ENCODE data around the gene AGBL1.
A peak's percentile ranks its signal among the peaks of the same experiment; 100 is the strongest.

The AGBL1 gene

DNA sequence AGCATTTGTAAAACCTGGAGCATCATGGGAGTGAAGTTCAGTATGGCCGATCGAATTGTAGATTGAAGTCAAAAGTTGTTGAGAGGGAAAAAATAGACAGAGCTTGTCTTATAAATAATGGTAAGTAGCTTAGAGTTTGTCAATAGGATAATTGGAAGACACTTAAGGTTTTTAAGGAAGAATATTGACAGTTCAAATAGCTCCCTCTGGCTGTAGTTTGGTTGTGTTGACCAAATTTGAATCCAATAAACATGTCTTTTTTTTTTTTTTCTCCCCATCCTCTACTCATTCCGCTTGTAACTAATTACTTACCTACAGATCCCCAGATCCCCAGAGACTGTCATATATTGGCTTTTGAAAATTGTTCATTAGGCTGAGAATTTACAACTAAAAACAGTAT, 677.0 kb downstream of the AGBL1 start:
- DNase-seq, result no peak

DNA sequence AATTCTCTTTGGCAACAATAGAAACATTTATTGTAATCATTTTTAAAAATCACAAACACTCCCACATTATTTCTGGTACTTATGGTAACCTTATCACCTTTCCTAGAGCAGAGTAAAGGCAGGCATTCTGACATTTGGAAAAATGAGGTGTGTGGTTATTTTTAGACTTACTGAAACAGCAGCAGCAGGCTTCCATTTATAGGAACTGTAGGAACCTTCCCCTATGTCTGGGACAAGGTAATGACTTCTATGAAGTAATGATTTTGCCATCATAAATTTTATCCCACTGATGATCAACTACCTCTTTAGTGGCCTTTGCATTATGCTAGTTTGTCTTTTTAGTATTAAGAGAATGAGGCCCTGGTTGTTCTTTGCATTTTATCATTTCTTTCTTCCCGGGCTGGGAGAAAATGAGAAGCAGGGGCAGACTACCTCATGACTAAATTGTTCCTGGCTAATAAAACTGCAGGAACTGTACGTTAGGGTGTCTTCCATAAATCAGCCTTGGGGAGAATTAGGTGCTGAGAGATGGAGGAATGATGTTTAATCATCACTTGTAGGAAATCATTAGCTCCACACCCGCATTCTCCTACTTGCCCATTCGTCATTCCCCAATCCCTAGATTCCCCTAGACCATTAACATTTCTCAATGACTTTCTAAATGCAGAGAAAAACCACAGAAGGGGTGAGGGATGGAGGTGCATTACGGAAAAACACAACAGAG, 680.3 kb downstream of the AGBL1 start:
- DNase-seq, result no peak

GRCh38 chr15:86762874-86763273, 683.2 kb downstream of the AGBL1 start:
- no peak for DNase-seq

- no peak for DNase-seq
Observed at GRCh38 chr15:86764021-86764420, 684.4 kb downstream of the AGBL1 start.

GRCh38 chr15:86765281-86765680, 685.6 kb downstream of the AGBL1 start:
- DNase-seq, result no peak

GRCh38 chr15:86772369-86773059, 692.8 kb downstream of the AGBL1 start:
- DNase-seq, result no peak

DNA sequence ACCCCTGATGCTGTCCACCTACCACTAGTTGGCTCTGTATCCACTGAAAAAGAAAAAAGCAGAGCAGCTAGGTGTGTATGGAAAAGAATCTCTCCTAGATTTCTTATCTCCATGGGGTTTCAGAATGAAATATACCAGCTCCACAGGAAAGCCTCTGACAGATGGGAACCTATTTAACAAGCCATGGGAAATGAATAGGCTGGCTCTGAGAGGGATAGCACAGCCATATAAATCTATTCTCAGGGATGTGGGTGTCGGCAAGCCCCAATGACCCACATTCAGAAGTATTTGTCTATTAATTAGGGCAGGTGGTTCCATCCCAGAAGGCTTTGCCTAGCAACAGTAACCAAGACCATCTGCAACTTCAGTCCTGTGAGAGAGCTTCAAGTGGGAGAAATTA, 694.1 kb downstream of the AGBL1 start:
- DNase-seq, result no peak

GRCh38 chr15:86776145-86776544, 696.5 kb downstream of the AGBL1 start:
- DNase-seq, result no peak

- no peak for DNase-seq
Observed at GRCh38 chr15:86796521-86796920, 716.9 kb downstream of the AGBL1 start.

GRCh38 chr15:86797135-86797534, 717.5 kb downstream of the AGBL1 start:
- no peak for DNase-seq

GRCh38 chr15:86799226-86799625, 719.6 kb downstream of the AGBL1 start:
- DNase-seq, result no peak

- no peak for DNase-seq
Observed at GRCh38 chr15:86802244-86802643, 722.6 kb downstream of the AGBL1 start.

DNA sequence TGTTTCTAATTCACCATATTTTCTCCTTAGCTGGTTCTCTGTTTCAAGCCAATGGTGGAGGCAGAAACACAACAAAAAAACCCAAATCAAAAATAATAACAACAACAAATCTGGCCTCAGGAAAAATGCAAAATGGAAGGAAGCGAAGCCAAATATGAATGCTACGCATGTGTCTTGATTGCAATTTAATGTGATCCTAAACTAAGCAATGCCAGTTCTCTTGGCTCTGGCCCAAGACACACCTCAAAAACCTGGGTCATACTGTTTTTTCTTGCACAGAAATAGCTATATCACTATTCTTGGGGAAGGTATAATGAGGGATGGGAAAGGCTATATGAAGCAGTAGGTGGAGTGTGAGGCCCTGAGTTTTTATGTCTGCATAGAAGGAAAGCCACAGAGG, 724.7 kb downstream of the AGBL1 start:
- no peak for DNase-seq

DNA sequence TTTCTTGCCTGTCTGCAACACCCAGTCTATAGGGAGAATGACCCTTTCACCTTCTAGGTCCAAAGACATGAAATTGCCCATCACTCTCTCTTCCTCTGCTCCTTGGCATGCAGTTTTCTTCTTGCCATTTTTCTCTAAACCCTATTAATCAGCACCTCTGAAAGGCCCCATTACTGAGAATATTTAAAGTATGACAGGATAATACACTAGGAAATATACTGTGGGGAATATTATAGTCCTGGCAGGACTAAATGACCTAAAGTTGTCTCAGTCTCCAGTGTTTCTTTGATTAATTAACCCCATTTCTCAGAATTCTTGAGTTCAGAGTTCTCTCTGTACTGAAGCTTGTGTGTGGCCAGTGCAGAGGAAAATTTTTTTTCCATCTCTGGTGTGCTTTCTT, 730.7 kb downstream of the AGBL1 start:
- DNase-seq, result no peak

DNA sequence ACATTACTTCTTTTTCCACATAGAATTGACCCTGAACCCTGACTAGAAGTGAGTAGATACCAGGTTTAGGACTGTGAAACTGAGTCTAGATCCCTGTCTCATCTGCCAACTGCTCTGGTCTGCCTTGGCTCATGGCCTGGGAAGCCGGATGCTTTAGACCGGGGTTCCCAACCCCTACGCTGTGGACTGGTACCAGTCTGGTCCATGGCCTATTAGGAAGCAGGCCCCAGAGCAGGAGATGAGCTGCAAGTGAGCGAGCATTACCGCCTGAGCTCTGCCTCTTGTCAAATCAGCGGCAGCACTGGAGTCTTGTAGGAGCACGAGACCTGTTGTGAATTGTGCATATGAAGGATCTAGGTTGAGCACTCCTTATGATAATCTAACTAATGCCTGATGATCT, 734.2 kb downstream of the AGBL1 start:
- DNase-seq, result no peak

DNA sequence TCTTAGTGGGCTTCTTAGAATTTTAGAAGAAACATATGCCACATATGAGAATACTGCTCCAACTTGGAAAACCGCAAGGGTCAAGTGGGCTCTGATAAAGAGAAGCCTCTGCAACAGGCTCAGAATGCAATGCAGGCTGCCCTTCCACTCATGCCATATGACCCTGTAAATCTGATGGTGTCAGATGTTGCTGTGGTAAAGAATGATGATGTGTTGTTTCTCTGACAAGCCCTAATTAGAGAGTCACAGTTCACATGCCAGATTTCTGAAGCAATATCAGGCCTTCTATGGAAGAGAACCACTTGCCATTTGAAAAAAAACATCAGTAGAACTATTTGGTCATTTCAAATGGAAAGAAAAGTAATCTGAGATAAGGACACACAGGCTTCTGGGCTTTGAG, 749.6 kb downstream of the AGBL1 start:
- no peak for DNase-seq

DNA sequence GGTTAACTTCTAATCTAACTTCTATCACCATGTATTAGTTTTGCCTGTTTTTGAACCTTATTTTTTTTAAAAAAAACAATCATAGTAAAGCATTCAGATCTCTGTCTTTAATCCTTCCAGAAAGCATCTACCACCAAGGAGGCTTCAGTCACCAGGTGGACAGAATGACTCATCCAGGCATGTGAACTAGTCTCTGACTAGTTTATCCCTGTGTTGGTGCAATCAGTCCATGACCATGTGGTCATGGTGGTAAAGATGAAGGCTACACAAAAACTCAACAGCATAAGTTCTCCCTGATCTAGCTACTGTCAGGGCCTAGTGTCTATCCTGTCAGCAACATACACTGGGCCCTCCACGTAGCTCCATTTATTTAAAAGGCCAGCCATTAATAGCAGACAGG, 750.6 kb downstream of the AGBL1 start:
- DNase-seq, result no peak

DNA sequence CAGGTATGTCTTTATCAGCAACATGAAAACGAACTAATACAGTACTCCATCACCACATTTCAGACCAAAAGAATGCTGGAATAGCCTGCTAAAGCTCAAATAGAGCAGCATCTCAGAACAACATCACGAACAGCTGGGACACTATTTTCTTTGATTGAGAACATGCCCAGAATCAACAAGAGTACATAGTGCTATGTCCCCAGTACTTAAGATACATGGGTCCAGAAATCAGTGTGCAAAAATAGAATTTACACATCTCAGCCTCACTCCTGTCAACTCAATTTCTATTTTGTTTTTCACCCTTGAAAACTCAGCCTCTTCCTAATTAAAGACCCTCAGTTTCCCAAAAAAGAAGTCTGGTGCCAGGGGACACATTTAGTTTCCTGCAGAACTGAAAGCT, 753.9 kb downstream of the AGBL1 start:
- DNase-seq, result no peak

DNA sequence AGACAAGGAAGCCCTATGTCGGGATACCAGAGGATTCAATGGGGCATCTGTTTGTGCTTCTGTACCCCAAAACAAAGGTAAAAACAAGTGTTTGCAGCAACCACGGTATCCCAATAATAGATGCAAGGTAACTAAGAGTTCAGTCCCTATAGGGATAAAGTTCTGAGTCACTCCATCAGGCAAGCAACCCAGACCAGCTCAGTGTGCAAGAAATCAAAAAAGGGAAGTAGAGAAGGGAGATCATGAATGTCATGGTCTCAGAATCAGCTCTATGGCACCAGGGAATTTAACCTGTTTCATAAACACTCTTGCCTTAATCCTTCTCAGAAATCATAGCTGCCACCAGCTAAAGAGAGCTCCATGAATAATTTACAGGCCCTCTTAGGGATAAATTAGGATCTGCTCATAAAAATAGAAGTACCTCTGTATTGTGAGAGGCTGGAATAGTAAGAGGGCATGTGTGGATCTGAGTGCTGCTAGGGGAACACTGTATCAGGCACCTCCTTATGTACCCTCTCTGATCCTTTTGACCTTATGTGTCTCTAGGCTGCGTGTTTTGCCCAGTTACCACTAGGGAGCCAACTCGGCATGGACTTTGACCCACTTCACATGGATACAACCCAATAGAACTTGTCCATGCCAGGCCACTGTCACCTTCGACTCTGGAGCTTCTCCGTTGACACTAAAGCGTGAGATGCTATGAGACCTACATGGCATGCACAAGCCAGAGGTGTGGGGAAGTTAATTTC, 754.6 kb downstream of the AGBL1 start:
- no peak for DNase-seq

GRCh38 chr15:86837294-86838061, 757.8 kb downstream of the AGBL1 start:
- DNase-seq, result peak; percentile 9

GRCh38 chr15:86839502-86839901, 759.8 kb downstream of the AGBL1 start:
- DNase-seq, result no peak

DNA sequence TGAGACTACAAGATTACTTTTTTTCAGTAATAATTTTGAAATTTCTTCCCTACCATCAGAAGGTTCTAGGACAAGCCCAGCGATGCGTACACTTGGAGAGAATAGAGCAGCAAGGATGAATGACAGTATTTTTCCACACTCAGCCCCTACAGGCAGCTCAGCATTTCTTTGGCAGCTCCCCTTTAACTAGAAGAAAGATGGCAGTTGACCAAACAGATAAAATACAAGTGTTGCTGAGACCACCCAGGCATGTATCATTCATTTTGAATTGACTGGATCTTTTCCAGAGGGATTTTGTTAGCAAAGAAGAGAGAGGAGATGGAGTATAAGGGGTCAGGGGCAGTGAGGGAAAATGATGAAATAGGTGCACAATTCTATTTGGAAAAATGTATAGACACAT, 761.3 kb downstream of the AGBL1 start:
- no peak for DNase-seq

DNA sequence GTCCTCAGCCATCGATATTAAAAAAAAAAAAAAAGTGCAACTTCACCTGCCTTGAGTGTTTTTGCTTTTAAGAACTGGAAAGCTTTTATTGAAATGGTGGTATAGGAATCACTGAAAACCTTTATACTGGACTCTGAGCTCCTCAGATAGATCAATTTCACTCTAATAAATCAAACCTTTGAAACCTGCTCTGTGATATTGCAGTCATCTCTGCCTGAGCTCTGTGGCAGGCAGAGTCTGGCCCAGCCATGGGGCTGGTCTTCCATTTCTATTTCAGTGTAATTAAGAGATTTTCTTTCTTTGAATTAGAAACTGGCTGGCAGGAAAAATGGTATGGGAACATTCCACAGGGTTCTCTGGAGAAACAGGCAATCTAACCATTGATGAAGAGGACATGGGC, 762.5 kb downstream of the AGBL1 start:
- DNase-seq, result no peak

All from DMS79 (cell line).